GM23338 (cell line): ENCODE measurements around the gene KRT79. TPM values are rescaled to one million over a fixed set of nuclear protein-coding genes. Genes with fewer than 3 reads are reported as not detected.

Experiments used
- ATAC-seq: fragments of 200-7000 bp; cut with Tn5 transposase; 3 replicates; pipeline ENCODE4 v1.9.1; 2020
- DNase-seq: peaks from one replicate; pipeline ENCODE4 v3.0.0-alpha.2; 2015; ENCODE audit warnings: low spot score
- H2AFZ ChIP-seq: fragments of 200-600 bp; sonication (generic); 2 replicates; pipeline ENCODE4 v1.8.0; 2016; ENCODE audit warnings: antibody characterized with exemption, mild to moderate bottlenecking, moderate library complexity
- H3F3A ChIP-seq: fragments of 200-600 bp; sonication (generic); replicated peaks from 2 replicates; pipeline ENCODE4 v1.8.0; 2017; ENCODE audit warnings: antibody characterized with exemption, mixed run types, low read depth
- H3K27ac ChIP-seq: fragments of 200-600 bp; sonication (generic); 2 replicates; pipeline ENCODE4 v1.6.1; 2016; ENCODE audit warnings: low read depth
- H3K27me3 ChIP-seq: fragments of 200-600 bp; sonication (generic); 2 replicates; pipeline ENCODE4 v1.8.0; 2016; ENCODE audit warnings: mild to moderate bottlenecking, mixed run types, moderate library complexity; ENCODE audit not compliant: insufficient read depth
- H3K36me3 ChIP-seq: fragments of 200-600 bp; sonication (generic); 2 replicates; pipeline ENCODE4 v1.8.0; 2016; ENCODE audit warnings: mild to moderate bottlenecking; ENCODE audit not compliant: insufficient read depth
- H3K4me1 ChIP-seq: fragments of 200-600 bp; sonication (generic); 2 replicates; pipeline ENCODE4 v1.8.0; 2016; ENCODE audit warnings: mild to moderate bottlenecking, moderate library complexity; ENCODE audit not compliant: insufficient read depth
- H3K4me2 ChIP-seq: fragments of 200-600 bp; sonication (generic); 2 replicates; pipeline ENCODE4 v1.7.1; 2017; ENCODE audit warnings: mixed run types
- H3K4me3 ChIP-seq: fragments of 200-600 bp; sonication (generic); 2 replicates; pipeline ENCODE4 v1.6.1; 2016; ENCODE audit warnings: mixed run types
- H3K79me2 ChIP-seq: fragments of 200-600 bp; sonication (generic); replicated peaks from 2 replicates; pipeline ENCODE4 v1.8.0; 2017; ENCODE audit warnings: mild to moderate bottlenecking; ENCODE audit not compliant: insufficient read depth
- H3K9me2 ChIP-seq: fragments of 200-600 bp; sonication (generic); 2 replicates; pipeline ENCODE4 v1.8.0; 2017; ENCODE audit not compliant: insufficient read depth
- H4K20me1 ChIP-seq: fragments of 200-600 bp; sonication (generic); replicated peaks from 2 replicates; pipeline ENCODE4 v1.8.0; 2017; ENCODE audit warnings: mild to moderate bottlenecking; ENCODE audit not compliant: insufficient read depth
- H3K27ac Mint-ChIP-seq: 2 replicates; pipeline ENCODE4 v1.8.0; 2020; ENCODE audit warnings: inconsistent platforms, mild to moderate bottlenecking, moderate library complexity, mixed read lengths
- H3K27me3 Mint-ChIP-seq: 3 replicates; pipeline ENCODE4 v1.8.0; 2022; ENCODE audit warnings: low read depth, mild to moderate bottlenecking, moderate library complexity, mixed read lengths, inconsistent platforms; ENCODE audit not compliant: insufficient read depth, poor library complexity
- H3K36me3 Mint-ChIP-seq: 3 replicates; pipeline ENCODE4 v1.8.0; 2021; ENCODE audit warnings: low read depth, mild to moderate bottlenecking, inconsistent platforms, moderate library complexity, mixed read lengths
- H3K4me1 Mint-ChIP-seq: 3 replicates; pipeline ENCODE4 v1.8.0; 2020; ENCODE audit warnings: mild to moderate bottlenecking, inconsistent platforms, mixed read lengths
- H3K4me3 Mint-ChIP-seq: 3 replicates; pipeline ENCODE4 v1.8.0; 2021; ENCODE audit warnings: moderate library complexity, mild to moderate bottlenecking, inconsistent platforms, mixed read lengths
- H3K9me3 Mint-ChIP-seq: 3 replicates; pipeline ENCODE4 v1.8.0; 2020; ENCODE audit warnings: moderate library complexity, mild to moderate bottlenecking, inconsistent platforms, mixed read lengths
- CREB1 ChIP-seq: fragments of 250-450 bp; sonication (Bioruptor Pico); IDR thresholded peaks from 2 replicates; pipeline ENCODE4 v1.5.0; 2020; ENCODE audit warnings: low read depth, mild to moderate bottlenecking, moderate library complexity
- CTCF ChIP-seq, 2 experiments: fragments of 200-600 bp in 1 of 2; sonication (generic) in 1 of 2; conservative IDR thresholded peaks; 2 replicates each; pipeline versions ENCODE4 v1.5.1 to v1.6.1; 2016 to 2017; ENCODE audit warnings: antibody characterized with exemption in 2 of 2, low read depth in 2 of 2, mild to moderate bottlenecking in 2 of 2, moderate library complexity in 1 of 2
- ETS1 ChIP-seq: IDR thresholded peaks from 2 replicates; pipeline ENCODE4 v1.6.1; 2016; ENCODE audit warnings: antibody characterized with exemption
- EZH2 ChIP-seq: fragments of 200-600 bp; sonication (generic); IDR thresholded peaks from one replicate; pipeline ENCODE4 v1.8.0; 2017; ENCODE audit warnings: antibody characterized with exemption, mild to moderate bottlenecking, low read depth; ENCODE audit not compliant: unreplicated experiment
- EZH2phosphoT487 ChIP-seq: fragments of 200-600 bp; sonication (generic); IDR thresholded peaks from one replicate; pipeline ENCODE4 v1.8.1; 2018; ENCODE audit warnings: antibody characterized with exemption; ENCODE audit not compliant: unreplicated experiment
- JUNB ChIP-seq: IDR thresholded peaks from one replicate; pipeline ENCODE4 v1.6.1; 2016; ENCODE audit warnings: antibody characterized with exemption; ENCODE audit not compliant: unreplicated experiment
- NANOG ChIP-seq: IDR thresholded peaks from 2 replicates; pipeline ENCODE4 v1.6.1; 2016; ENCODE audit warnings: antibody characterized with exemption, borderline replicate concordance
- POLR2AphosphoS5 ChIP-seq: IDR thresholded peaks from 2 replicates; pipeline ENCODE4 v1.6.1; 2016; ENCODE audit warnings: antibody characterized with exemption, low read depth
- REST ChIP-seq: IDR thresholded peaks from one replicate; pipeline ENCODE4 v1.6.1; 2018; ENCODE audit warnings: antibody characterized with exemption; ENCODE audit not compliant: unreplicated experiment
- STAT1 ChIP-seq: IDR thresholded peaks from one replicate; pipeline ENCODE4 v1.6.1; 2016; ENCODE audit warnings: antibody characterized with exemption; ENCODE audit not compliant: unreplicated experiment
- ZNF114 ChIP-seq: fragments of 250-450 bp; sonication (Bioruptor Pico); IDR thresholded peaks from 2 replicates; pipeline ENCODE4 v1.5.0; 2020; ENCODE audit warnings: mild to moderate bottlenecking, moderate library complexity
- ZNF331 ChIP-seq: fragments of 250-450 bp; sonication (Bioruptor Pico); IDR thresholded peaks from 2 replicates; pipeline ENCODE4 v1.5.0; 2020; ENCODE audit warnings: low read depth, mild to moderate bottlenecking, moderate library complexity
- ZNF462 ChIP-seq: fragments of 250-450 bp; sonication (Bioruptor Pico); IDR thresholded peaks from 2 replicates; pipeline ENCODE4 v1.5.0; 2020; ENCODE audit warnings: mild to moderate bottlenecking, moderate library complexity
- polyA plus RNA-seq: library from polyadenylated mRNA; unstranded; fragments of >200 nt; fragmentation: Nextera tagmentation; extraction: Ambion mirVana; gene quantifications from 2 replicates; pipeline ENCODE4 v1.2.1, GENCODE V29; 2016
- total RNA-seq: library from RNA; depleted of rRNA; stranded (reverse); fragments of >200 nt; shearing (Covaris generic); gene quantifications from 2 replicates; pipeline ENCODE4 v1.2.3, GENCODE V29; 2014

KRT79 gene
- total and polyA plus RNA-seq, 2 experiments from 2014 or later: 0.21 TPM; not detected in 1

GRCh38 chr12:52818388-52818787 lies 15.7 kb downstream of the KRT79 start:
- peaks cover 4% of the 10 kb centered on the region for H3K27me3 Mint-ChIP-seq
- H3K4me3 Mint-ChIP-seq: no peak overlapping the region
- Histone ChIP-seq H3K36me3 (no peaks in the 10 kb centered on the region), H3F3A (no peaks in the 10 kb centered on the region), H3K9me2 (no peaks in the 10 kb centered on the region), H4K20me1 (no peaks in the 10 kb centered on the region), H2AFZ (peak overlapping the region; percentile 28; the same call in 1 of the 2 replicates), H3K4me1 (no peaks in the 10 kb centered on the region), H3K27me3 (no peaks in the 10 kb centered on the region), H3K4me3 (no peak overlapping the region), H3K27ac (no peak overlapping the region), H3K4me2 (no peak overlapping the region), H3K79me2 (no peaks in the 10 kb centered on the region)
- no peaks in the 10 kb centered on the region for H3K9me3 Mint-ChIP-seq
- no peak for TF ChIP-seq ZNF462 (CRISPR knock-in tag)
- no peak for TF ChIP-seq NANOG
- TF ChIP-seq REST: no peak
- TF ChIP-seq STAT1: no peak
- TF ChIP-seq EZH2: no peak
- TF ChIP-seq ZNF331 (CRISPR knock-in tag): no peak
- TF ChIP-seq CREB1 (CRISPR knock-in tag): no peak
- no peak for TF ChIP-seq CTCF (conservative IDR thresholded peaks at IDR 0.05; ENCODE audit: low read depth in 2 of 2)
- no peak for TF ChIP-seq POLR2AphosphoS5
- TF ChIP-seq ZNF114 (CRISPR knock-in tag): no peak
- TF ChIP-seq JUNB: no peak
- no peak for TF ChIP-seq ETS1
- no peak for TF ChIP-seq EZH2phosphoT487
- ATAC-seq (peak; percentile 31; the same call in 2 of the 3 replicates), DNase-seq (no peak)
- no peaks in the 10 kb centered on the region for H3K4me1 Mint-ChIP-seq
- no peaks in the 10 kb centered on the region for H3K36me3 Mint-ChIP-seq
- no peak overlapping the region; the same call in 1 of the 2 replicates for H3K27ac Mint-ChIP-seq
